Stomach (tissue), 9 donors: ENCODE results near the gene CALHM2. TPM values are rescaled to one million over a fixed set of nuclear protein-coding genes. Genes with fewer than 3 reads are reported as not detected.

Experiments used
- DNase-seq, 2 donors: peaks; one replicate each; pipeline versions ENCODE4 v3.0.0 to v3.0.0-alpha.2; 2013 to 2019
- H3K27ac ChIP-seq, 5 donors: fragments of 200-600 bp in 4 of 5; sonication (generic) in 4 of 5; one replicate each; pipeline ENCODE4 v1.5.1; 2013 to 2019; ENCODE audit warnings: mild to moderate bottlenecking in 1 of 5, moderate library complexity in 1 of 5
- H3K27me3 ChIP-seq, 3 donors: fragments of 200-600 bp; sonication (generic); one replicate each; pipeline ENCODE4 v1.5.1; 2017 to 2019; ENCODE audit warnings: mixed run types in 1 of 3
- H3K36me3 ChIP-seq, 4 donors: fragments of 200-600 bp; sonication (generic); 1 replicate in 3 of 4; 2 replicates in 1 of 4; pipeline ENCODE4 v1.5.1; 2016 to 2019
- H3K4me1 ChIP-seq, 4 donors: fragments of 200-600 bp; sonication (generic); one replicate each; pipeline ENCODE4 v1.5.1; 2016 to 2019
- H3K4me3 ChIP-seq, 4 donors: fragments of 200-600 bp; sonication (generic) in 3 of 4; one replicate each; pipeline ENCODE4 v1.5.1; 2016 to 2019; ENCODE audit warnings: mild to moderate bottlenecking in 1 of 4
- H3K9me3 ChIP-seq, 4 donors: fragments of 200-600 bp; sonication (generic); one replicate each; pipeline ENCODE4 v1.5.1; 2016 to 2019
- CTCF ChIP-seq, 7 experiments: fragments of 450-650 bp in 4 of 7; fragments of 200-600 bp in 3 of 7; sonication (generic) in 3 of 7; IDR thresholded peaks; one replicate each; pipeline ENCODE4 v1.5.1; 2016 to 2019; ENCODE audit warnings: antibody characterized with exemption in 7 of 7, control low read depth in 2 of 7, mild to moderate bottlenecking in 1 of 7
- EP300 ChIP-seq: sonication (generic); formaldehyde crosslinking; IDR thresholded peaks from one replicate; pipeline ENCODE4 v1.6.1; 2017; ENCODE audit warnings: antibody characterized with exemption
- POLR2A ChIP-seq, 4 donors: fragments of 450-650 bp; IDR thresholded peaks; one replicate each; pipeline ENCODE4 v1.6.1; 2016; ENCODE audit warnings: antibody characterized with exemption in 4 of 4, control low read depth in 2 of 4, mild to moderate bottlenecking in 1 of 4, moderate library complexity in 1 of 4
- POLR2AphosphoS5 ChIP-seq, 3 donors: sonication (generic); formaldehyde crosslinking; IDR thresholded peaks; one replicate each; pipeline ENCODE4 v1.6.1; 2016; ENCODE audit warnings: antibody characterized with exemption in 3 of 3
- WGBS, 5 donors: extraction: QIAGEN DNeasy Blood & Tissue Kit in 3 of 5; methylation state at CpG; one replicate each; pipeline versions ENCODE4 v1.1.5 to v1.1.7; 2013 to 2018; 5-methylcytosine and 5-hydroxymethylcytosine counted together
- intact Hi-C: fragments of 100-400 bp; cut with DNase I; formaldehyde crosslinking; loops from one replicate; pipeline ENCODE4 v1.15.1; 2023; ENCODE audit warnings: low total_unique reads
- polyA plus RNA-seq, 3 donors: library from polyadenylated mRNA; stranded (reverse); fragments of 200-250 nt; gene quantifications; one replicate each; pipeline ENCODE4 v1.2.3, GENCODE V29; 2013
- total RNA-seq, 5 donors: library from RNA; depleted of rRNA; stranded (reverse); fragments of >200 nt; gene quantifications; one replicate each; pipeline versions ENCODE4 v1.1.0 to v1.2.3, GENCODE V29; 2014 to 2016
- donor health status: healthy with polysubstance abuse.
- donor health status: Bipolar disorder and iron deficiency.
- donor health status: healthy.

Gene CALHM2
- total and polyA plus RNA-seq, 8 donors = 1.8 to 30.1 (median 9.5) TPM

GRCh38 chr10:103439776-103440175 is 12.4 kb downstream of the CALHM2 start:
- no peaks in the 10 kb centered on the region for H3K27me3 ChIP-seq
- no peaks in the 10 kb centered on the region for H3K9me3 ChIP-seq
- H3K27ac ChIP-seq = no peak overlapping the region
- intact Hi-C loops = no loop called here
- TF ChIP-seq CTCF (IDR thresholded peaks at IDR 0.05) = no peak
- no peak for TF ChIP-seq EP300
- no peak for TF ChIP-seq POLR2AphosphoS5 (IDR thresholded peaks at IDR 0.05)
- TF ChIP-seq POLR2A (IDR thresholded peaks at IDR 0.05) = no peak
- no peak overlapping the region for H3K4me3 ChIP-seq
- H3K36me3 ChIP-seq = peaks cover 78 to 100% (median 99%) of the 10 kb centered on the region in 4 donors
- H3K4me1 ChIP-seq = peaks cover 0 to 6% (median 0%) of the 10 kb centered on the region in 4 donors
- no peak for DNase-seq
- 67 to 72% (median 71%) methylated on average over 4 of the region's 4 CpGs for WGBS, 5 donors

DNA sequence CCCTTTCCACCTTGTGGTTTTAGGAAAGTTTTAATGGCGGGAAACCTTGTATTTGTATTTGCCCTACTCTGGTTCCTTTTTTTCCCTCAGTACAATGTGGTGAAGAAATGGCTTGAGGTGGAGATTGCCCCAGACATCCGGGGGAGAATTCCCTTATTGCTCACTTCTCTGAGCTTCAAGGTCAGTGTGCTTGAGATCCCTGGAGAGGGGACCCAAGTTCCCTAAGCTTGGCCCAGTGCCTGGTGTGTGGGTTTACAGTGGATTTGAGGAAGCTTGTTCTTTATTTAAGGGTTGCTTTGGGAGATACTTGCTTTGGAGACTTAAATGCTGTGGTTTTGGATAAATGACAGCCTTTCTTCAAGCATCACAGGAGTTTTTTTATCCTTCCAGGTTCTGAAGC is 18.3 kb downstream of the CALHM2 start:
- DNase-seq = no peak
- no peak overlapping the region for H3K27ac ChIP-seq
- 79 to 88% (median 82%) methylated on average over 2 of the region's 2 CpGs for WGBS, 5 donors
- no peaks in the 10 kb centered on the region for H3K27me3 ChIP-seq
- TF ChIP-seq EP300 (no peak), CTCF (IDR thresholded peaks at IDR 0.05) (no peak), POLR2A (IDR thresholded peaks at IDR 0.05) (no peak), POLR2AphosphoS5 (IDR thresholded peaks at IDR 0.05) (no peak)
- intact Hi-C loops = no loop called here
- peaks cover 43 to 100% (median 96%) of the 10 kb centered on the region in 4 donors for H3K36me3 ChIP-seq
- no peaks in the 10 kb centered on the region for H3K9me3 ChIP-seq
- H3K4me3 ChIP-seq = no peak overlapping the region
- H3K4me1 ChIP-seq = no peaks in the 10 kb centered on the region

DNA sequence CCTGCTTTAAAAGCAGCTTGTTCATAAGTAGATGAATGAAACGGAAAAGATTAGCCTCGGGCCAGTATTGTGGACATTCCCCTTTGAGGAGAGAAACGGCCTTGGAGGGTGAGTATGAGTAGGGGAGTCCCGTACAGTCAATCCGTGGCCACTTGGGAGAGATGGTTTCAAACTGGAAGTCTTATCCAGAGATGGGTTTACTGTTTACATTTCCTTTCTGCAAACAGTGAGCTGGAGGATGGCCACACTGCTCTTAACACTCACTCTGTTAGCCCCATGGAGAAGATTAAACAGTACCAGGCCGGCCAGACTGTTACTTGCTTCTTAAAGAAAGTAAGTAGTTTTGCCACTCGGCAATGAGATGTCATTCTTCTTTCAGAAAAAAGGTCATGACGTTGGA is 20.3 kb downstream of the CALHM2 start:
- Histone ChIP-seq H3K27ac (no peak overlapping the region), H3K9me3 (no peaks in the 10 kb centered on the region), H3K27me3 (no peaks in the 10 kb centered on the region), H3K36me3 (peaks cover 30 to 100% (median 96%) of the 10 kb centered on the region in 4 donors), H3K4me1 (no peaks in the 10 kb centered on the region), H3K4me3 (no peak overlapping the region)
- intact Hi-C loops = no loop called here
- TF ChIP-seq EP300 (no peak), POLR2A (IDR thresholded peaks at IDR 0.05) (no peak), POLR2AphosphoS5 (IDR thresholded peaks at IDR 0.05) (no peak), CTCF (IDR thresholded peaks at IDR 0.05) (no peak)
- peak in 1 of 2 donors; percentile 36 for DNase-seq
- WGBS, 5 donors = 23 to 46% (median 35%) methylated on average over 8 of the region's 8 CpGs

DNA sequence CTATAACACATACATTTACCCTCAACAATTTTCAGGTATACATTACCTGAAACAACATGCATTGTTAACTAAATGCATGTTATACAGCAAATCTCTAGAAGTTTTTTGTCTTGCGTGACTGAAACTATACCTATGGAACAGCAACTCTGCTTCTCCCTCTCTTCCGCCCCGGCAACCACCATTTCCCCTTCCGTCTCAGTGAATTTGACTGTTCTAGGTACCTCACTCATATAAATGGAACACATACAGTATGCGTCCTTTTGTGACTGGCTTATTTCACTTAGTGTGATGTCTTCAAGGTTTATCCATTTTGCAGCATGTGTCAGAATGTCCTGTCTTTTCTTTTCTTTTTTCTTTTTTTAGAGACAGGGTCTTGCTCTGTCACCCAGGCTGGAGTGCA is 22.5 kb downstream of the CALHM2 start:
- H3K4me3 ChIP-seq = no peak overlapping the region
- peaks cover 38 to 100% (median 96%) of the 10 kb centered on the region in 4 donors for H3K36me3 ChIP-seq
- H3K4me1 ChIP-seq = no peaks in the 10 kb centered on the region
- TF ChIP-seq CTCF (IDR thresholded peaks at IDR 0.05) (no peak), POLR2AphosphoS5 (IDR thresholded peaks at IDR 0.05) (no peak), POLR2A (IDR thresholded peaks at IDR 0.05) (no peak), EP300 (no peak)
- intact Hi-C loops = no loop called here
- no peaks in the 10 kb centered on the region for H3K27me3 ChIP-seq
- no peak overlapping the region for H3K27ac ChIP-seq
- no peak for DNase-seq
- WGBS, 5 donors = 88 to 97% (median 95%) methylated on average over 5 of the region's 5 CpGs
- no peaks in the 10 kb centered on the region for H3K9me3 ChIP-seq
